Large intestine (tissue), 3 donors: Measurements from ENCODE around the gene TRIM62. TPM values are rescaled to one million over a fixed set of nuclear protein-coding genes. Genes with fewer than 3 reads are reported as not detected.
A peak's percentile ranks its signal among the peaks of the same experiment; 100 is the strongest.

ENCODE experiments used
- DNase-seq, 2 donors: peaks; one replicate each; pipeline versions ENCODE4 v3.0.0 to v3.0.0-alpha.2; 2013
- H3K27ac ChIP-seq: one replicate; pipeline ENCODE4 v1.5.1; 2013; ENCODE audit warnings: low read length
- H3K27me3 ChIP-seq: 2 replicates; pipeline ENCODE4 v1.6.1; 2013; ENCODE audit warnings: low read length; ENCODE audit not compliant: control insufficient read depth, insufficient read depth
- H3K36me3 ChIP-seq: 2 replicates; pipeline ENCODE4 v1.6.1; 2013; ENCODE audit warnings: low read length; ENCODE audit not compliant: control insufficient read depth, insufficient read depth
- H3K4me1 ChIP-seq: one replicate; pipeline ENCODE4 v1.6.1; 2013; ENCODE audit warnings: low read length; ENCODE audit not compliant: control insufficient read depth, insufficient read depth
- H3K4me3 ChIP-seq: one replicate; pipeline ENCODE4 v1.5.1; 2013; ENCODE audit warnings: low read length
- H3K9me3 ChIP-seq: one replicate; pipeline ENCODE4 v1.6.1; 2013; ENCODE audit warnings: mild to moderate bottlenecking, low read depth, low read length, moderate library complexity; ENCODE audit not compliant: control insufficient read depth
- WGBS: methylation state at CpG from one replicate; pipeline ENCODE4 v1.1.5; 2013; ENCODE audit warnings: low lambda C conversion rate; ENCODE audit not compliant: insufficient coverage; 5-methylcytosine and 5-hydroxymethylcytosine counted together
- polyA plus RNA-seq: library from polyadenylated mRNA; unstranded; fragments of 120-200 nt; gene quantifications from one replicate; pipeline ENCODE4 v1.2.1, GENCODE V29; 2013

TRIM62 gene
- polyA plus RNA-seq, 1 donor = 3.2 TPM

- H3K4me3 ChIP-seq = no peak overlapping the region
- no peaks in the 10 kb centered on the region for H3K4me1 ChIP-seq
- DNase-seq = peak; percentile 26 to 58
- no CpG with 5 or more reads among the region's 13 CpGs for WGBS
- H3K36me3 ChIP-seq = no peaks in the 10 kb centered on the region
- H3K9me3 ChIP-seq = no peaks in the 10 kb centered on the region
- peak overlapping the region; percentile 24 for H3K27ac ChIP-seq
- H3K27me3 ChIP-seq = no peaks in the 10 kb centered on the region
Measured at GRCh38 chr1:33099290-33100118, 82.3 kb downstream of the TRIM62 start.

GRCh38 chr1:33098371-33098770 is 83.5 kb downstream of the TRIM62 start:
- no peak overlapping the region for H3K27ac ChIP-seq
- no peaks in the 10 kb centered on the region for H3K4me1 ChIP-seq
- no peaks in the 10 kb centered on the region for H3K27me3 ChIP-seq
- no peaks in the 10 kb centered on the region for H3K36me3 ChIP-seq
- DNase-seq = no peak
- H3K9me3 ChIP-seq = no peaks in the 10 kb centered on the region
- H3K4me3 ChIP-seq = no peak overlapping the region

GRCh38 chr1:33097762-33098161 is 84.1 kb downstream of the TRIM62 start:
- no CpG with 5 or more reads among the region's 4 CpGs for WGBS
- Histone ChIP-seq H3K27ac (no peak overlapping the region), H3K4me1 (no peaks in the 10 kb centered on the region), H3K27me3 (no peaks in the 10 kb centered on the region), H3K4me3 (no peak overlapping the region), H3K36me3 (no peaks in the 10 kb centered on the region), H3K9me3 (no peaks in the 10 kb centered on the region)
- DNase-seq = no peak

GRCh38 chr1:33097137-33097611 is 84.7 kb downstream of the TRIM62 start:
- Histone ChIP-seq H3K27me3 (no peaks in the 10 kb centered on the region), H3K27ac (no peak overlapping the region), H3K36me3 (no peaks in the 10 kb centered on the region), H3K9me3 (no peaks in the 10 kb centered on the region), H3K4me3 (no peak overlapping the region), H3K4me1 (no peaks in the 10 kb centered on the region)
- no CpG with 5 or more reads among the region's 3 CpGs for WGBS
- no peak for DNase-seq

- Histone ChIP-seq H3K9me3 (no peaks in the 10 kb centered on the region), H3K36me3 (no peaks in the 10 kb centered on the region), H3K27ac (no peak overlapping the region), H3K4me3 (no peak overlapping the region), H3K4me1 (no peaks in the 10 kb centered on the region), H3K27me3 (no peaks in the 10 kb centered on the region)
- no CpG with 5 or more reads among the region's 7 CpGs for WGBS
- no peak for DNase-seq
Measured at GRCh38 chr1:33096363-33097005, 85.4 kb downstream of the TRIM62 start.

Other genes with a start within 250 kb of the TRIM62 start
- gene RNF19B, start 217.2 kb downstream of the TRIM62 start, polyA plus RNA-seq = 31.3 TPM
- 192 TPM for gene AK2, start 145.2 kb downstream of the TRIM62 start, polyA plus RNA-seq
- 2.5 TPM for gene AZIN2, start 100.9 kb downstream of the TRIM62 start, polyA plus RNA-seq
- gene ZNF362, start 74.4 kb upstream of the TRIM62 start, polyA plus RNA-seq = 27.1 TPM
- gene A3GALT2, start 139.1 kb upstream of the TRIM62 start, polyA plus RNA-seq = 0.10 TPM
- 58.2 TPM for gene PHC2, start 249.1 kb upstream of the TRIM62 start, polyA plus RNA-seq